Heart left ventricle (tissue), 16 donors: ENCODE data around the gene ADGRE1. TPM values are rescaled to one million over a fixed set of nuclear protein-coding genes. Genes with fewer than 3 reads are reported as not detected.

Experiments used
- ATAC-seq, 4 donors: fragments of 200-7000 bp; cut with Tn5 transposase; one replicate each; pipeline ENCODE4 v1.9.1; 2020 to 2022; ENCODE audit warnings: moderate library complexity in 4 of 4, mild to moderate bottlenecking in 3 of 4, moderate number of reproducible peaks in 1 of 4
- DNase-seq, 5 donors: peaks; one replicate each; pipeline ENCODE4 v3.0.0-alpha.2; 2020
- H3K27ac ChIP-seq, 12 donors: fragments of 200-600 bp; sonication (generic) in 4 of 12; one replicate each; pipeline versions ENCODE4 v1.5.0 to v1.8.0; 2016 to 2022; ENCODE audit warnings: mild to moderate bottlenecking in 2 of 12
- H3K27me3 ChIP-seq, 9 donors: fragments of 200-600 bp; sonication (generic) in 2 of 9; one replicate each; pipeline versions ENCODE4 v1.5.1 to v1.8.0; 2016 to 2022; ENCODE audit warnings: mild to moderate bottlenecking in 3 of 9
- H3K36me3 ChIP-seq, 9 donors: fragments of 200-600 bp; sonication (generic) in 2 of 9; one replicate each; pipeline versions ENCODE4 v1.5.0 to v1.8.0; 2018 to 2022; ENCODE audit warnings: mild to moderate bottlenecking in 2 of 9
- H3K4me1 ChIP-seq, 12 donors: fragments of 200-600 bp; sonication (generic) in 4 of 12; one replicate each; pipeline versions ENCODE4 v1.5.0 to v1.8.0; 2016 to 2022; ENCODE audit warnings: mild to moderate bottlenecking in 3 of 12
- H3K4me3 ChIP-seq, 12 donors: fragments of 200-600 bp; sonication (generic) in 4 of 12; one replicate each; pipeline versions ENCODE4 v1.5.0 to v1.8.0; 2017 to 2022; ENCODE audit warnings: mild to moderate bottlenecking in 9 of 12, moderate library complexity in 4 of 12
- H3K9me3 ChIP-seq, 12 donors: fragments of 200-600 bp; sonication (generic) in 4 of 12; one replicate each; pipeline versions ENCODE4 v1.5.0 to v1.8.0; 2016 to 2022; ENCODE audit warnings: mild to moderate bottlenecking in 1 of 12
- CTCF ChIP-seq, 12 donors: fragments of 200-600 bp; sonication (generic) in 4 of 12; IDR thresholded peaks; one replicate each; pipeline versions ENCODE4 v1.5.0 to v1.8.0; 2018 to 2022; ENCODE audit warnings: antibody characterized with exemption in 12 of 12, mild to moderate bottlenecking in 5 of 12
- POLR2A ChIP-seq, 2 donors: fragments of 450-650 bp; IDR thresholded peaks; one replicate each; pipeline ENCODE4 v1.6.1; 2017; ENCODE audit warnings: antibody characterized with exemption in 2 of 2, mild to moderate bottlenecking in 2 of 2, moderate library complexity in 2 of 2
- WGBS, 4 donors: extraction: QIAGEN DNeasy Blood & Tissue Kit in 2 of 4; methylation state at CpG; one replicate each; pipeline versions ENCODE4 v1.1.5 to v1.1.7; 2013 to 2018; 5-methylcytosine and 5-hydroxymethylcytosine counted together
- intact Hi-C, 10 donors: fragments of 100-400 bp; cut with DNase I; formaldehyde crosslinking; loops; one replicate each; pipeline versions ENCODE4 v1.11.1 to v1.14.2; 2022
- polyA plus RNA-seq, 2 donors: library from polyadenylated mRNA; stranded (reverse); fragments of 200-250 nt; gene quantifications; one replicate each; pipeline ENCODE4 v1.2.3, GENCODE V29; 2013
- total RNA-seq, 9 donors: library from RNA; depleted of rRNA in 2 of 9; stranded (reverse); fragments of >200 nt in 2 of 9; fragmentation: NEBNext Ultra II Directional in 3 of 9; extraction: Animal tissue kit (Norgen Biotek cat#: 25700) in 3 of 9; gene quantifications; one replicate each; pipeline versions ENCODE4 v1.1.0 to v1.2.4, GENCODE V29; 2016 to 2023
- donor health status: ischemic (EF 13 %, LVEDD 7.1; RV severe dilation, severe dysfunction).
- donor health status: healthy with polysubstance abuse.
- donor health status: DM: no; HTN: yes; CAD: no.
- donor health status: DM: no; HTN: no; CAD: no.
- donor health status: ischemic (EF 25% LVEDD 6.9; RV normal size, moderate dysfunction).
- donor health status: ischemic (EF 25% LVEDD 5.7; RV mildly dilated, moderate dysfunction).
- donor health status: healthy.
- donor health status: DM: yes; HTN: yes; CAD: no.
- donor health status: ischemic (EF 35%, LVEDD 5.7; RV mildly dilated, moderate dysfunction).
- donor health status: nonischemic (EF 11% LVEDD 7.7; RV severe dilation, severe dysfunction).
- donor health status: DM: yes; HTN: yes; CAD: no.
- donor health status: PGD.
- donor health status: ischemic (EF 29% LVEDD 5.4; RV normal size, mild dysfunction).
- donor health status: nonischemic (EF 23%, LVEDD 6.1; RV moderate dilation, normal function).

ADGRE1 gene
- total and polyA plus RNA-seq, 11 donors, result 0.12 to 6.4 (median 0.20) TPM; not detected in 6

GRCh38 chr19:6987850-6988249 is 100.5 kb downstream of the ADGRE1 start:
- H3K9me3 ChIP-seq, result peaks cover 0 to 36% (median 18%) of the 10 kb centered on the region in 12 donors
- TF ChIP-seq POLR2A (IDR thresholded peaks at IDR 0.05), result no peak
- no peak for TF ChIP-seq CTCF (IDR thresholded peaks at IDR 0.05)
- WGBS, 4 donors, result 47 to 57% (median 48%) methylated on average over 4 of the region's 4 CpGs
- no peaks in the 10 kb centered on the region for H3K36me3 ChIP-seq
- no peak for ATAC-seq
- DNase-seq, result no peak
- no peaks in the 10 kb centered on the region for H3K4me1 ChIP-seq
- H3K4me3 ChIP-seq, result no peak overlapping the region
- intact Hi-C loops, result no loop called here
- no peak overlapping the region for H3K27ac ChIP-seq
- H3K27me3 ChIP-seq, result peaks cover 0 to 4% (median 0%) of the 10 kb centered on the region in 9 donors

GRCh38 chr19:6988257-6988656 is 100.9 kb downstream of the ADGRE1 start:
- DNase-seq (no peak), ATAC-seq (no peak)
- TF ChIP-seq CTCF (IDR thresholded peaks at IDR 0.05) (no peak), POLR2A (IDR thresholded peaks at IDR 0.05) (no peak)
- H3K9me3 ChIP-seq, result peaks cover 0 to 33% (median 17%) of the 10 kb centered on the region in 12 donors
- no peak overlapping the region for H3K4me3 ChIP-seq
- H3K27ac ChIP-seq, result no peak overlapping the region
- no peaks in the 10 kb centered on the region for H3K4me1 ChIP-seq
- WGBS, 4 donors, result 42 to 57% (median 51%) methylated on average over 3 of the region's 3 CpGs
- H3K27me3 ChIP-seq, result peaks cover 0 to 4% (median 0%) of the 10 kb centered on the region in 9 donors
- H3K36me3 ChIP-seq, result no peaks in the 10 kb centered on the region
- intact Hi-C loops, result no loop called here

Other genes starting within 250 kb of the ADGRE1 start
- gene TNFSF14, start 217.4 kb upstream of the ADGRE1 start, total RNA-seq, result 1 to 10 TPM in 2 of 9 donors, under 1 TPM in 4, not detected in 3; 0.08 to 3.8 (median 0.28) TPM
- under 1 TPM; 0.07 to 0.30 TPM for gene TNFSF14, start 217.4 kb upstream of the ADGRE1 start, polyA plus RNA-seq
- gene C3, start 166.9 kb upstream of the ADGRE1 start, total RNA-seq, result 1,000 to 10,000 TPM in 1 of 9 donors, 100 to 1,000 TPM in 3, 10 to 100 TPM in 5; 31.7 to 1,888 (median 81.0) TPM
- gene C3, start 166.9 kb upstream of the ADGRE1 start, polyA plus RNA-seq, result 100 to 1,000 TPM in 1 of 2 donors, 10 to 100 TPM in 1; 64.9 to 136 TPM
- gene GPR108, start 150.0 kb upstream of the ADGRE1 start, total RNA-seq, result 10 to 100 TPM; 19.2 to 47.9 (median 27.7) TPM
- gene GPR108, start 150.0 kb upstream of the ADGRE1 start, polyA plus RNA-seq, result 10 to 100 TPM; 35.5 to 39.1 TPM
- gene TRIP10, start 147.9 kb upstream of the ADGRE1 start, total RNA-seq, result 100 to 1,000 TPM in 3 of 9 donors, 10 to 100 TPM in 6; 62.5 to 135 (median 72.8) TPM
- gene TRIP10, start 147.9 kb upstream of the ADGRE1 start, polyA plus RNA-seq, result 100 to 1,000 TPM; 110 to 172 TPM
- gene SH2D3A, start 120.1 kb upstream of the ADGRE1 start, total RNA-seq, result under 1 TPM in 3 of 9 donors, not detected in 6; 0.12 to 0.56 (median 0.52) TPM
- under 1 TPM; 0.08 to 0.25 TPM for gene SH2D3A, start 120.1 kb upstream of the ADGRE1 start, polyA plus RNA-seq
- 10 to 100 TPM in 1 of 9 donors, 1 to 10 TPM in 5, under 1 TPM in 3; 0.69 to 25.6 (median 1.7) TPM for gene VAV1, start 114.9 kb upstream of the ADGRE1 start, total RNA-seq
- gene VAV1, start 114.9 kb upstream of the ADGRE1 start, polyA plus RNA-seq, result 1 to 10 TPM in 1 of 2 donors, under 1 TPM in 1; 0.91 to 1.2 TPM
- not detected for gene MBD3L2B, start 133.9 kb downstream of the ADGRE1 start, total RNA-seq
- gene MBD3L2B, start 133.9 kb downstream of the ADGRE1 start, polyA plus RNA-seq, result not detected
- gene MBD3L5, start 143.0 kb downstream of the ADGRE1 start, total RNA-seq, result not detected
- not detected for gene MBD3L5, start 143.0 kb downstream of the ADGRE1 start, polyA plus RNA-seq
- not detected for gene MBD3L4, start 152.6 kb downstream of the ADGRE1 start, total RNA-seq
- not detected for gene MBD3L4, start 152.6 kb downstream of the ADGRE1 start, polyA plus RNA-seq
- not detected for gene MBD3L2, start 161.7 kb downstream of the ADGRE1 start, total RNA-seq
- not detected for gene MBD3L2, start 161.7 kb downstream of the ADGRE1 start, polyA plus RNA-seq
- gene MBD3L3, start 171.1 kb downstream of the ADGRE1 start, total RNA-seq, result not detected
- gene MBD3L3, start 171.1 kb downstream of the ADGRE1 start, polyA plus RNA-seq, result not detected
- 1 to 10 TPM; 3.1 to 7.1 (median 3.9) TPM for gene ZNF557, start 182.1 kb downstream of the ADGRE1 start, total RNA-seq
- 1 to 10 TPM; 1.9 to 2.0 TPM for gene ZNF557, start 182.1 kb downstream of the ADGRE1 start, polyA plus RNA-seq